HG02852 (cell line): ENCODE data around the gene FCMR.
"Not testable (repeated sequence)": the region's sequence is repeated elsewhere in the genome, so short reads cannot be mapped to it uniquely, and the experiment has no call there.

Experiments
- ATAC-seq: cut with Tn5 transposase; IDR thresholded peaks from one replicate; pipeline ENCODE4 v1.9.1; 2021; ENCODE audit warnings: mild to moderate bottlenecking, moderate library complexity; ENCODE audit not compliant: unreplicated experiment

Gene FCMR

DNA sequence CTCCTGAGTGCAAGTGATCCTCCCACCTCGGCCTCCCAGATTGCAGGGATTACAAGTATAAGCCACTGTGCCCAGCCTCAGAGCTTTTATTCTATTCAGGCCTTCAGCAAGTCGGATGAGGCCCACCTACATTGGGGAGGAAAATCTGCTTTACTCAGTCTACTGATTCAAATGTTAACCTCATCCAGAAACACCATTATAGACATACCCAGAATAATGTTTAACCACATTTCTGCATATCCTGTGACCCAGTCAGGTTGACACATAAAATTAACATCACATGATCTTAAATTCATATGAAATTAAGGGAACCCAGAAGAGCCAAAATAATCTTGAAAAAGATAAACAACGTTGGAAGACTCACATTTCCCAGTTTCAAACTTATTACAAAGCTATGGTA is 41.4 kb downstream of the FCMR start:
- ATAC-seq, result no peak

DNA sequence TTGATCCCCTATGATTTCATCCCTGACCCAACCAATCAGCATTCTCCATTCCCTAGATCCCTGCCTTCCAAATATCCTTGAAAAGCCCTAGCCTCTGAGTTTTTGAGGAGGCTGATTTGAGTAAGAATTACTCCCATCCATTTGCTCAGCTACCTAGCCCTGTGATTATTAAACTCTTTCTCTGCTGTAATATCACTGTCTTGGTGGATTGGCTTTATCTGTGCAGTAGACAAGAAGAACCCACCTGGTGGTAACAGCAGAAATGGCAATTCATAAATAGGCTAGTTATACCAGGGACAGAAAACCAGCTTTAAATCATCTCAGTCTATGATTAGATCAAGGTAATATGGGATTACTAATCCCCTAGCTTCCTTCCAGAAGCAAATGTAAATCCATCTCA is 43.3 kb downstream of the FCMR start:
- no peak for ATAC-seq

DNA sequence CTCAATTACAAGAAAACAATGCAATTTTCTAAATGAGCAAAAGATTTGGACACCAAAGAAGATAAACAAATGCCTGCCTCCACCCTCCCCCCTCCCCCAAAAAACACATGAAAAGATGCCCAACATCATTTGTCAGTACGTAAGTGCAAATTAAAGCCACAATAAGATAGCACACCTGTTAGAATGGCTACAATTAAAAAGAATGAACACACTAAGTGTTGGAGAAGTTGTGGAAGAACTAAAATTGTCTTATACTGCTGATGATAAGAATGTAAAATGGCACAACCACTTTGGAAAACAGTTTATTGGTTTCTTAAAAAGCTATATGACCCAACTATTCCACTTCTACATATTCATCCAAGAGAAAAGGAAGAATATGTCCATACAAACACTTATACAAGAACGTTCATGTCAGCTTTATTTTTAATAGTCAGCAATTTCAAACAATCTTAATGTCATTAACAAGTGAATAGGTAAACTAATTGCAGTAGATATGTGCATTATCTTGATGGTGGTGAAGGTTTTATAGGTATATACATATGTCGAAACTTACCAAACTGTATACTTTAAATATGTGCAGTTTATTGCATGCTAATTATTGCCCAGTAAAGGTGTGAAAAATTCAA is 45.9 kb downstream of the FCMR start:
- no peak for ATAC-seq

DNA sequence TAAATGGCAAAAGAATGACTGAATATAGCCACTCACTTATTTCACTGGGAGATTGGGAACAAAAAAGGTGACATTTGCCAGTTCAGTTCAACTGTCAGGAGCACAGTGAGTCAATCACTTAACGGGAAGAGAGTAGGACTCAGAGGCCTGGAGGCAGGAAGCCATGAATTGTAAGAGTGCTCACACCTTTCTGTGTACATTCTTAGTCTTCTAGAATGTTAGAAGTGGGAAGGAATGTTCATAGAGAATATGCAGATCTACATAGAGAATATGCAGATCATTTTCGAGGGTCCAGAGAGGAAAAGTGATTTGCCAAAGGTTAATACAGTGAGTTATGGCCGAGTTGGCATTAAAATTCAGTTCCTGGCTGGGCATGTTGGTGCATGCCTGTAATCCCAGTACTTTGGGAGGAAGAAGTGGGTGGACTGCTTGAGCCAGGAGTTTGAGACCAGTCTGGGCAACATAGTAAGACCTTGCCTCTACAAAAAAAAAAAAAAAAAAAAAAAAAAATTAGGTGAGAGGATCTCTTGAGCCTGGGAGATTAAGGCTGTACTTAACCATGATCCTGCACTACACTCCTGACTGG is 48.0 kb downstream of the FCMR start:
- no peak for ATAC-seq

DNA sequence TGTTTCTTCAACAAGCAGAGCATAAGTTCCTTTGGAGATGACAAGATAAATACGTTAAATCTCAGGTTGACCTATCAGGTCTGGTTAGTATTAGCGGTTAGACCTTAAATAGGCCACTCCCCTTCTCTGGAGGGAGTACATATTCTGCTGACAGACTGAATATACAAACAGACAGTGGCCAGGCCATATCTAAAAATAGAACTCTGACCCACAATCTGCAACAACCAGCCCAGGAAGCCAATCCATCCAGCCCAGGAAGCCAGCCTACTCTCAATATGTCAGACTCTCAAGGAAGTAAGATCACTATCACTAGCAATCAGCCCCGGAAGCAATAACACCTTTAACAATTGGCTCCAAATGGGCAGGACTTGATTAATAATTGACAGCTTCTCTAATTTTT is 49.6 kb downstream of the FCMR start:
- ATAC-seq, result no peak

DNA sequence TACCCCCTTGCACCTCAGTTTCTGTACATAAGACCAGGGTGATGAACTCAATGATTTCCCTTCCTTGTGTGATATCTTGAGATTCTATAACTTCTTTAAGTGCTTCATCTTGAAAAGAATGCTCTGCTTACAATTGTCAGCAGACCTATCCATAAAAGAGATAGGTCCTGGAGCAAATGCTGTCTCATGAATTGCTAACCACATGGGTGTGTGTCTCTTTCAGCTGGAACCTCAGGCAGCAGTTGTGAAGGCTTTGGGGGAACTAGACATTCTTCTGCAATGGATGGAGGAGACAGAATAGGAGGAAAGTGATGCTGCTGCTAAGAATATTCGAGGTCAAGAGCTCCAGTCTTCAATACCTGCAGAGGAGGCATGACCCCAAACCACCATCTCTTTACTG is 53.5 kb downstream of the FCMR start:
- no peak for ATAC-seq

DNA sequence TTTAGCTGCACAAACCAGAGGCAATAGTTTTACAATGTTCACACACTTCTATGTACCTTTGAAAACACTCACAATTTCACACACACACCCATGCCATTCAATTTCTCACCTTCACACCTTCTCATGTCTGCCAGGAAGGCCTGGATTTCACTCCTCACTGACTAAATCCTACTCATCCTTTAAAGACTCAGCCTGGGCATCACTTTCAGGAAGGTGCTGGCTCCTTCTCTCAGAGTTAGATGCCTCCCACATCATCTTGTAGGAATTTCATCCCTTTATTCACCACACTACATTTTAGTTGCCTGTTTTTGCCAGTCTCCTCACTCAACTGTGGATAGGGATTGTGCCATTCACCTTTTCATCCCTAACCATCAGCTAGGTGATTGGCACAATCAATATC is 54.0 kb downstream of the FCMR start:
- no peak for ATAC-seq

DNA sequence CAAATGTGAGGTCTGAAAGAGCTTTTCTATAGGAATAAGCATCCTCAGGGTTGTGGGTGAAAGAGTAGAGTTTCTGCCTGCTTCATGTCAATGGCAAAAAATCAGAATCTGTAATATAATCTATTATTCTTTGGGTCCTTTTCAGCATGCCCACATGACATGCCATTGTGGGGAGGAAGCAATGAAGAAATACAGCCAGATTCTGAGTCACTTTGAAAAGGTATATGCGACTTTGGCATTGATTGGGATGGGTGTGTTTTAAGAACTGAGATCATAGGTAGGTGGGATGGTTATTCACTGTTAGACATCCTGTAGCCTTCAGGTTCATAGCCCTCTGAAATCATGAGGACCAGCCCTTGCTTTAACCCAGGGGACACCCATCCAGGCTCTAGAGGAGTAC is 54.5 kb downstream of the FCMR start:
- ATAC-seq, result no peak

DNA sequence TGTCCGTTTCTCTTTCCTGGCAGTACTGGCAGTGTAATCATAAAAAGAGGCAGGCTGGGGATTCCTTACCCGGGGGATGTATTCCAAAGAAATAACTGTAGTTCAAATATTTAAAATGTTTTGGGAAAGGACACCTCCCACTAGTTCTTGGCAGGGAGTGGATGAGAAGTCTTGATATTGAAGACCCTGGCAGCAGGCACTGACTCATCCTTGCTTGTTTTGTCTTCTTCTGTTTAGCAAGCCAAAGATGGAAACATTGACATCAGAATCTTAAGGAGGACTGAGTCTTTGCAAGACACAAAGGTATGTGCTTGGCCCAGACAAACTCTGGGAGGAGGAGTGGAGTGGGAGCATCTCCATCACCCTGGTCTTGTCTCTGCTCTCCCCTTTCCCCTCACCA is 55.7 kb downstream of the FCMR start:
- no peak for ATAC-seq

DNA sequence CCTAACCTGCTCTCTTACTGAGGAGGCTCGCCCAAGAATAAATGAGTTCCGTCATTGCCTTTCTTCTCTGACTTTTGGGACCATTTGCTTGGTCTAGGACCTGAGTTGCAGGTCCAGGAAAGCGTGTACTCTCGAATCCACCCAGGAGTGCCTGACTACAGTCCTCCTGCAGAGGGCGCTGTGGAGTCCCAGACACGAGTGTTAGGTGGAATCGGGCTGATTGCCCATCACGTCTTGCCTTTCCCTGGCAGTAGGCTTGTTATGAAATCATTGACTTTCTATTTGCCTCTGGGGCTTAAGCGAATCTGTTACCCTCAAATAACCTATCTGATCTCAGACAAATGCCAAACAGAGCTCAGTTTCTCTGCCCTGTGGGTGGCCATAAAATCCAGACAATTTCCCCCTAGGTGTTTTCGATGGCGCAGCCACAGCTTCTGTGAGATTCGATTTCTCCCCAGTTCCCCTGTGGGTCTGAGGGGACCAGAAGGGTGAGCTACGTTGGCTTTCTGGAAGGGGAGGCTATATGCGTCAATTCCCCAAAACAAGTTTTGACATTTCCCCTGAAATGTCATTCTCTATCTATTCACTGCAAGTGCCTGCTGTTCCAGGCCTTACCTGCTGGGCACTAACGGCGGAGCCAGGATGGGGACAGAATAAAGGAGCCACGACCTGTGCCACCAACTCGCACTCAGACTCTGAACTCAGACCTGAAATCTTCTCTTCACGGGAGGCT is 56.6 kb downstream of the FCMR start, which contains the start of gene IL20:
Gene IL20 (plus strand): TSS at position 685 of the 733 bp plus-strand sequence. CDS start 230 bp downstream, outside the sequence.
- no peak for ATAC-seq

DNA sequence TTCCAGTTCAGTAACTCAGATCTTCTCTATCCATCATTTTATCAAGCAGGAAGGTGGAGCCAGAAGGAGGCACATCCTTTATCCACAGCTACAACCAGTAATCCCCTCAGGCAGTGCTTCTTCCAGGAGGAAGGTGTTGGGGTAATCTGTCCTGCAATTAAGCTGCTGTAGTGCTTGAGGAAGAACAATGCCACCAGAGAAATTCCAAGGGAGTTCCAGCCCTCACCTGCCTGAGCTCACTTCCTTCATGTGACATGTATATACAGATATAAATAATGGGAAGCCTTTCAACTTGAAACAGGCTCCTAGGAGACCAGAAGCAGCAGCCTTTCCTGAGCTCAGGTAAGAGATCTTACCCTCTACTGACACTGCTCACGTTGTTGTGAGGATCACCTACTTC is 58.5 kb downstream of the FCMR start:
- ATAC-seq, result no peak

DNA sequence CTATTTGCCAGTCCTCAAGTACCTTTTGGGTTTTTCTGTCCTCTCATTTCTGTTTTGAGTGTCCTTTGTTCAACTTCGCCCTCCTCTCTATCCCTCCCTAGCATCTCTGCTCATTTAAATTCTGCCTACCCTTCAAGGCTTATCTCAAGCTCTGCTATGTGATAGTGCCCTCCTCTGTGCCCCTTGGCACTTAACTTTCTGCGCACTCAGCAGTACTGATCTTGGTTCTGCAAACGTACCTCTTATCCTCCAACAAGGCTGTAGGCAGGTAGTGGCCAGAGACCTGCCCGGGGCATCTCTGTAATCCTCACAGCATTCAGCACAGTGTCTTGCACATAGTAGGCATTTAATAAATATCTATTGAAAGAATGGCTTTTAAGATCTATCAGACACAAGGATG is 61.6 kb downstream of the FCMR start:
- ATAC-seq, result no peak

DNA sequence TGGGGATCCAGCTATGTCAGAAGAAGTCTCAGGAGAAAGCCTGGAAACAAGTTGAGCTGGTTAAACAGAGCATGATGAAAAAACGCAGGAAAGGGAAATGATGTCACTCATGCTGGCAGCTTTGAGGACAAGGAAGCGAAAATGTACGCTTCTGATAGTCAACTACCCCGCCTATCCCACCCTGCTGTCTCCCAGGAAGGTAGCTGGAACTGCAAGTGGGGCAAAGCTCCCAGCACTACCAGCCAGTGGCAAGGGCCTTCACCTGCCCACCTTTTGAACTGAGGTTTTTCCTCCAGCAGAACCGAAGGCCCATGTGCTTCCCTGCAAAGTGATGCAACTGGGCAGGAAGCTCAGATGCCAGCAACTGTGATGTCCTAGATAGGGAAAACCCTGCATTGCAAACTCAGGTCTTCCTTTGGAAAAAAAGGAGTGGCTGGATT is 62.6 kb downstream of the FCMR start:
- ATAC-seq, result no peak

DNA sequence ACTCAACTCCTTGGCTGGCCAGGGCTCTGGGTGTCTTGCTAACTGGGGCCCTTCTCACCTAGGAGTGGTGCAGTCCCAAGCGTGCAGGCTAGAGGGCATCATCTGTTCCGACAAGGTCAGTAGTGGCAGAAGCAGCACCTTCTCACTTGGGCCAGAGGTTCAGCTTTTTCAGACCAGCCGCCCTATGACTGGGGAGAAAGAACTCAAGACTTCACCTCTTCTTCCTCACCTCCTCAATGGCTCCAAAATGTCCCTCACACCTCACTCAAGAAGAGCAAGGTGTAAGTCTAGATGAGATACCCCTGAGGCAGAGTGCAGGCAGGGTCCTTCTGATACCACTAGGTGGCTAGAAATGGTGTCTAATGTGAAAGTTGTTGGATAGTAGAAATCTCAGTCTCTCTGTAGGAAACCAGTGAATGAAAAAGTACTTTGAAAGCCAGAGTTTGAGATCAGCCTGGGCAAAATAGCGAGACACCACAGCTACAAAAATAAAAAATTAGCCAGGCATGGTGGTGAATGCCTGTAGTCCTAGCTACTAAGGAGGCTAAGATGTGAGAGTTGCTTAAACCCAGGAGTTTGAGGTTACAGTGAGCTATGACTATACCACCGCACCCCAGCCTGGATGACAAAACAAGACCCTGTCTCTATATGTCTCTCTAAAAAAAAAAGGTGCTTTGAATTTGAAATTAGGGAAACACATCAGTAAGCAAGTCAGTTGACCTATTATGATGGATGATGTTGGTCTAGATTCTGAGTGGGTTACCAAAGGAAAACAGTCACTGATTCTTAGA is 64.9 kb downstream of the FCMR start:
- no peak for ATAC-seq

DNA sequence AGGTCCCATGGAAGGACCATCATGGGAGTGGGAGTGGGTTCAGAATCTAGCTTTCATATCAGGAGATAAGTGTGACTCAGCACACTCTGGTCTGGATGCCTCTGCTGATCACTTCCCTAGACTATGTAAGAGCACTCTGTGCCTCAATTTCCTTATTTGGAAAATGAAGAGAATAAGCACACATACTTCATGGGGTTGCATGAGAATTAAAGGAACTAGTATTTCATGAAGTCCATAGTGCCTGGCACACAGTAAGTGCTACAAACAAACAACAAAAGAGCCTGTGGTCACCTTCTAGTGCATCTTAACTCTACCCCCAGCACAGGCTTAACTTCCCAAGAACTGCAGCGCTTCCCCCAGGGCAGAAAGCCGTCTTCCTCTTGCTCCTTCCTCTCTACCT is 65.9 kb downstream of the FCMR start:
- ATAC-seq, result no peak

DNA sequence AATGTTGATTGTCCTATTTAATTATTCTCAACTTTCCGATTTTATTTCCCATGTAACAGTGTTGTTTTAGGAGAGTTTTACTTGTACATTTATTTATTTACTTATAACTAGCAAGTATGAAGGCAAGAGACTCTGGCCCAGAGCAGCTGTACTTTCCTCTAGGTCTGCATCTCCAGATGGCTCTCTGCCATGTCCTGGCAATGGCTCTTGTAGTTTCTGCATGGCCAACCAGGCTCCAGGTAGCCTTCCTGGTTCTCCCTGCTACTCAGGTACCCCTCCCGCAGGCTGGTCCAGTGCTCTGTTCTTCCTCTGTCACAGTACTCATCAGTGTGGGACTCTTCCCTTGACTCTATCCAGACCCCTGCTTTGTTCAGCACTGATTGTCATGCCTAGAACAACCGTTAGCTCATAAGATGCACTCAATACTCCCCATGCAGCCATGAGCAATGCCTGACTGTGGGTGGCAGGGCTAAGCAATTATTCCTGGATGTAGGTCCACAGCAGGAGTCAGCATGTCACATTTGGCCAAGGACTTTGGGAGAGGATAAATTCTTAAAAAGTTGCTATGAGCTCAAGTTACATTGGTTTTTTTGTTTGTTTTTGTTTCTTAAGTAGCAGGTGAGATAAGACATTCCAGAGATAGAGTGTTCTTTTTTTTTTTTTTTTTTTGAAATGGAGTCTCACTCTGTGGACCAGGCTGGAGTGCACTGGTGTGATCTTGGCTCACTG is 67.2 kb downstream of the FCMR start:
- ATAC-seq, result no peak

DNA sequence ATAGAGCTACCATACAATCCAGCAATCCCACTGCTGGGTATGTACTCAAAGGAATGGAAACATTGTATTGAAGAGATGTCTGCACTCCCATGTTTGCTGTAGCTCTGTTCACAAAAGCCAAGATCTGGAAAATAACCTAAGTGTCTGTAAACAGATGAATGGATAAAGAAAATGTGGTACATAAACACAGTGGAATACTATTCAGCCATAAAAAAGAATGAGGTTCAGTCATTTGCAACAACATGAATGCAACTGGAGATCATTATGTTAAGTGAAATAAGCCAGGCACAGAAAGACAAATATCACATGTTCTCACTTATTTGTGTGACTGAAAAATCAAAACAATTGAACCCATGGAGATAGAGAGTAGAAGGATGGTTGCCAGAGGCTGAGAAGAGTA is 68.0 kb downstream of the FCMR start:
- not testable (repeated sequence) for ATAC-seq
